MCF 10A (cell line): ENCODE data around the gene STOML3. TPM values are rescaled to one million over a fixed set of nuclear protein-coding genes. Genes with fewer than 3 reads are reported as not detected.

Experiments
- BruUV-seq: library from RNA; stranded (reverse); fragments of 400-500 nt; replicated peaks from 2 replicates; lab custom pipeline; 2021; lab: Mats Ljungman, UMichigan
- CTCF ChIA-PET: fragments of 300-600 bp; sonication (Branson Sonifier 250); formaldehyde crosslinking; extraction: SDS; loops from one replicate; lab custom pipeline; 2021; ENCODE audit warnings: antibody characterized with exemption, inconsistent platforms; lab: Yijun Ruan, JAX
- POLR2A ChIA-PET: fragments of 300-600, 350-650 bp; sonication (Branson Sonifier 250); formaldehyde crosslinking; extraction: SDS; loops from one replicate; lab custom pipeline; 2020; ENCODE audit warnings: antibody characterized with exemption, inconsistent platforms; lab: Yijun Ruan, JAX
- DNase-seq: peaks from one replicate; pipeline ENCODE4 v3.0.0-alpha.2; 2018; ENCODE audit not compliant: unreplicated experiment
- H3K27ac Mint-ChIP-seq: one replicate; pipeline ENCODE4 v1.8.0; 2022; ENCODE audit warnings: mild to moderate bottlenecking, low read depth, mixed read lengths; ENCODE audit not compliant: unreplicated experiment
- H3K27me3 Mint-ChIP-seq: one replicate; pipeline ENCODE4 v1.8.0; 2022; ENCODE audit warnings: mixed read lengths; ENCODE audit not compliant: insufficient read depth, unreplicated experiment
- H3K36me3 Mint-ChIP-seq: one replicate; pipeline ENCODE4 v1.8.0; 2022; ENCODE audit warnings: mild to moderate bottlenecking, moderate library complexity, mixed read lengths; ENCODE audit not compliant: insufficient read depth, unreplicated experiment
- H3K4me1 Mint-ChIP-seq: one replicate; pipeline ENCODE4 v1.8.0; 2022; ENCODE audit warnings: mixed read lengths; ENCODE audit not compliant: insufficient read depth, unreplicated experiment
- H3K4me3 Mint-ChIP-seq: one replicate; pipeline ENCODE4 v1.8.0; 2022; ENCODE audit warnings: mild to moderate bottlenecking, moderate library complexity, mixed read lengths; ENCODE audit not compliant: unreplicated experiment
- H3K9me3 Mint-ChIP-seq: one replicate; pipeline ENCODE4 v1.8.0; 2022; ENCODE audit warnings: mixed read lengths; ENCODE audit not compliant: unreplicated experiment
- CTCF ChIP-seq: fragments of 200-600 bp; IDR thresholded peaks from one replicate; pipeline ENCODE4 v1.8.0; 2022; ENCODE audit warnings: antibody characterized with exemption, mild to moderate bottlenecking; ENCODE audit not compliant: unreplicated experiment
- intact Hi-C: fragments of 100-400 bp; cut with micrococcal nuclease; formaldehyde crosslinking; loops from 2 replicates; pipeline ENCODE4 v1.14.1; 2022
- total RNA-seq: library from RNA; stranded (reverse); gene quantifications from 2 replicates; pipeline ENCODE4 v1.2.3, GENCODE V29; 2022

The STOML3 gene
- total RNA-seq, 1 experiment from 2014 or later = not detected

- Mint-ChIP-seq H3K9me3 (peaks cover 10% of the 10 kb centered on the region), H3K27ac (no peak overlapping the region), H3K4me1 (no peaks in the 10 kb centered on the region), H3K27me3 (no peaks in the 10 kb centered on the region), H3K4me3 (no peak overlapping the region), H3K36me3 (no peaks in the 10 kb centered on the region)
- CTCF ChIA-PET = interaction anchor here (0.6 kb wide), 3 partner anchors 10 to 309 kb away, joined by 3 to 4 read pairs (median 4); no protein-coding TSS in a partner anchor
- POLR2A ChIA-PET = interaction anchor here (0.5 to 0.7 kb wide), 3 partner anchors 27 to 412 kb away, joined by 3 read pairs; no protein-coding TSS in a partner anchor
- DNase-seq = no peak
- no TSS peak for BruUV-seq
- intact Hi-C loops = no loop called here
- no peak for TF ChIP-seq CTCF
Measured at GRCh38 chr13:38979891-38980749, 10.5 kb downstream of the STOML3 start.

- ChIA-PET CTCF (interaction anchor here (0.6 to 0.8 kb wide), 4 partner anchors 10 to 525 kb away, joined by 3 to 5 read pairs (median 4); no protein-coding TSS in a partner anchor), POLR2A (no interaction called here)
- Mint-ChIP-seq H3K9me3 (no peaks in the 10 kb centered on the region), H3K27ac (no peak overlapping the region), H3K36me3 (no peaks in the 10 kb centered on the region), H3K4me3 (no peak overlapping the region), H3K4me1 (no peaks in the 10 kb centered on the region), H3K27me3 (no peaks in the 10 kb centered on the region)
- intact Hi-C loops = no loop called here
- BruUV-seq = no TSS peak
- no peak for DNase-seq
- TF ChIP-seq CTCF = no peak
Measured at GRCh38 chr13:38970380-38971051, 20.1 kb downstream of the STOML3 start.

GRCh38 chr13:38969187-38969586 lies 21.4 kb downstream of the STOML3 start:
- H3K36me3 Mint-ChIP-seq = no peaks in the 10 kb centered on the region
- no peaks in the 10 kb centered on the region for H3K27me3 Mint-ChIP-seq
- CTCF ChIA-PET = no interaction called here
- no TSS peak for BruUV-seq
- intact Hi-C loops = no loop called here
- TF ChIP-seq CTCF = no peak
- POLR2A ChIA-PET = interaction anchor here (0.8 kb wide), 1 partner anchor 47 kb away, joined by 4 read pairs; no protein-coding TSS in a partner anchor
- DNase-seq = no peak
- no peak overlapping the region for H3K27ac Mint-ChIP-seq
- H3K4me3 Mint-ChIP-seq = no peak overlapping the region
- no peaks in the 10 kb centered on the region for H3K4me1 Mint-ChIP-seq
- no peaks in the 10 kb centered on the region for H3K9me3 Mint-ChIP-seq

GRCh38 chr13:38967446-38967845 lies 23.2 kb downstream of the STOML3 start:
- no peak for DNase-seq
- Mint-ChIP-seq H3K9me3 (no peaks in the 10 kb centered on the region), H3K27me3 (no peaks in the 10 kb centered on the region), H3K36me3 (no peaks in the 10 kb centered on the region), H3K4me1 (no peaks in the 10 kb centered on the region), H3K27ac (no peak overlapping the region), H3K4me3 (no peak overlapping the region)
- intact Hi-C loops = no loop called here
- ChIA-PET CTCF (interaction anchor here (0.6 kb wide), 1 partner anchor 1305 kb away, joined by 4 read pairs; no protein-coding TSS in a partner anchor), POLR2A (interaction anchor here (1.2 to 1.3 kb wide), 2 partner anchors 14 to 16 kb away, joined by 4 to 5 read pairs; no protein-coding TSS in a partner anchor)
- no TSS peak for BruUV-seq
- no peak for TF ChIP-seq CTCF
